Caco-2 (cell line): ENCODE measurements around the gene CFAP299. TPM values are rescaled to one million over a fixed set of nuclear protein-coding genes. Genes with fewer than 3 reads are reported as not detected.

Source experiments
- BruUV-seq: library from RNA; stranded (reverse); fragments of 400-500 nt; replicated peaks from 2 replicates; lab custom pipeline; 2021; lab: Mats Ljungman, UMichigan
- CTCF ChIA-PET: fragments of 300-600 bp; sonication (Branson Sonifier 250); formaldehyde crosslinking; loops from one replicate; lab custom pipeline; 2022; ENCODE audit warnings: antibody characterized with exemption; lab: Charles Lee
- POLR2A ChIA-PET: fragments of 300-600 bp; sonication (Branson Sonifier 250); formaldehyde crosslinking; loops from one replicate; lab custom pipeline; 2022; ENCODE audit warnings: antibody characterized with exemption; lab: Charles Lee
- DNase-seq, 2 experiments: peaks; one replicate each; pipeline versions ENCODE4 v3.0.0 to v3.0.0-alpha.2; 2020 to 2022
- H3K27me3 ChIP-seq: replicated peaks from 2 replicates; pipeline ENCODE4 v1.6.0; 2011; ENCODE audit warnings: low read length; ENCODE audit not compliant: control insufficient read depth, insufficient read depth
- H3K36me3 ChIP-seq: 2 replicates; pipeline ENCODE4 v1.5.1; 2011; ENCODE audit warnings: low read length; ENCODE audit not compliant: control insufficient read depth, insufficient read depth
- H3K4me1 ChIP-seq: fragments of 250-450 bp; sonication (Bioruptor Pico); 2 replicates; pipeline ENCODE4 v1.5.1; 2020; ENCODE audit warnings: mild to moderate bottlenecking
- H3K4me3 ChIP-seq: 2 replicates; pipeline ENCODE4 v1.5.1; 2011; ENCODE audit warnings: low read depth, mild to moderate bottlenecking, control low read depth, low read length
- H3K9me3 ChIP-seq: fragments of 250-450 bp; sonication (Bioruptor Pico); 2 replicates; pipeline ENCODE4 v1.5.1; 2020; ENCODE audit warnings: mild to moderate bottlenecking, moderate library complexity
- H3K27ac Mint-ChIP-seq: one replicate; pipeline ENCODE4 v1.8.0; 2022; ENCODE audit warnings: mixed read lengths; ENCODE audit not compliant: unreplicated experiment
- H3K27me3 Mint-ChIP-seq: one replicate; pipeline ENCODE4 v1.8.0; 2022; ENCODE audit warnings: mixed read lengths; ENCODE audit not compliant: insufficient read depth, unreplicated experiment
- H3K36me3 Mint-ChIP-seq: one replicate; pipeline ENCODE4 v1.8.0; 2022; ENCODE audit warnings: mild to moderate bottlenecking, mixed read lengths; ENCODE audit not compliant: insufficient read depth, unreplicated experiment
- H3K4me1 Mint-ChIP-seq: one replicate; pipeline ENCODE4 v1.8.0; 2022; ENCODE audit warnings: low read depth, mixed read lengths; ENCODE audit not compliant: unreplicated experiment
- H3K4me3 Mint-ChIP-seq: one replicate; pipeline ENCODE4 v1.8.0; 2022; ENCODE audit warnings: mild to moderate bottlenecking, moderate library complexity, mixed read lengths; ENCODE audit not compliant: unreplicated experiment
- H3K9me3 Mint-ChIP-seq: one replicate; pipeline ENCODE4 v1.8.0; 2022; ENCODE audit warnings: mixed read lengths; ENCODE audit not compliant: unreplicated experiment
- intact Hi-C: fragments of 100-400 bp; cut with micrococcal nuclease; formaldehyde crosslinking; loops from one replicate; pipeline ENCODE4 v1.10.0; 2022; ENCODE audit not compliant: unreplicated experiment
- total RNA-seq: library from RNA; stranded (reverse); gene quantifications from 2 replicates; pipeline ENCODE4 v1.2.3, GENCODE V29; 2022
- TF ChIP-seq, protein P1 (sequence below), 2 experiments: fragments of 200-600 bp in 1 of 2; IDR thresholded peaks; 1 replicate in 1 of 2; 2 replicates in 1 of 2; pipeline versions ENCODE4 v1.5.1 to v1.8.0; 2011 to 2022; ENCODE audit warnings: antibody characterized with exemption in 1 of 2, control low read depth in 1 of 2, inconsistent platforms in 1 of 2, low read depth in 1 of 2, low read length in 1 of 2, mild to moderate bottlenecking in 1 of 2, moderate library complexity in 1 of 2; ENCODE audit not compliant: insufficient read depth in 1 of 2, severe bottlenecking in 1 of 2, unreplicated experiment in 1 of 2

The CFAP299 gene
- total RNA-seq, 1 experiment from 2014 or later = not detected

DNA sequence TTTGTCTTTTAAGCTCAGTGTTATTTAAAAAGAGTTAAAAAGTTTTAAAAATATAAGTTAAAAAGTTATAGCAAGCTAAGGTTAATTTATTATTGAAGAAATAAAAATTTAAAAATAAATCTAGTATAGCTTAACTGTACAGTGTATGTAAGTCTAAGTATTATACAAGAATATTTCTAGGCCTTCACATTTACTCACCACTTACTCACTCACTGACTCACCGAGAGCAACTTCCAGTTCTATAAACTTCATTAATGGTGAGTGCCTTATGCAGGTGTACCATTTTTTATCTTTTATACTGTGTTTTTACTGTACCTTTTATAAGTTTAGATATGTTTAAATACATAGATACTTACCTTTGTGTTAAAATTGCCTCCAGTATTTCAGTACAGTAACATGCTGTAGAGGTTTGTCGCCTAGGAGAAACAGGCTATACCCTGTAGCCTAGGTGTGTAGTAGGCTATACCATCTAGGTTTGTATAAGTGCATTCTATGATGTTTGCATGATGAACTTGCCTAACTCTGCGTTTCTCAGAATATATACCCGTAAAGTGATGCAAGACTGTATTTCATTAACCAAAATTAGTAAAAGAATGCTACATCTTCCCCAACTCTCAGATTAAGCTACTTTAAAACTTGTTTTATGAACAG, 202.9 kb downstream of the CFAP299 start:
- Mint-ChIP-seq H3K4me3 (no peak overlapping the region), H3K36me3 (no peaks in the 10 kb centered on the region), H3K9me3 (no peaks in the 10 kb centered on the region), H3K27me3 (no peaks in the 10 kb centered on the region), H3K27ac (no peak overlapping the region), H3K4me1 (no peaks in the 10 kb centered on the region)
- no peaks in the 10 kb centered on the region for H3K4me1 ChIP-seq
- no peaks in the 10 kb centered on the region for H3K9me3 ChIP-seq
- no peak for DNase-seq
- TF ChIP-seq, protein P1, sequence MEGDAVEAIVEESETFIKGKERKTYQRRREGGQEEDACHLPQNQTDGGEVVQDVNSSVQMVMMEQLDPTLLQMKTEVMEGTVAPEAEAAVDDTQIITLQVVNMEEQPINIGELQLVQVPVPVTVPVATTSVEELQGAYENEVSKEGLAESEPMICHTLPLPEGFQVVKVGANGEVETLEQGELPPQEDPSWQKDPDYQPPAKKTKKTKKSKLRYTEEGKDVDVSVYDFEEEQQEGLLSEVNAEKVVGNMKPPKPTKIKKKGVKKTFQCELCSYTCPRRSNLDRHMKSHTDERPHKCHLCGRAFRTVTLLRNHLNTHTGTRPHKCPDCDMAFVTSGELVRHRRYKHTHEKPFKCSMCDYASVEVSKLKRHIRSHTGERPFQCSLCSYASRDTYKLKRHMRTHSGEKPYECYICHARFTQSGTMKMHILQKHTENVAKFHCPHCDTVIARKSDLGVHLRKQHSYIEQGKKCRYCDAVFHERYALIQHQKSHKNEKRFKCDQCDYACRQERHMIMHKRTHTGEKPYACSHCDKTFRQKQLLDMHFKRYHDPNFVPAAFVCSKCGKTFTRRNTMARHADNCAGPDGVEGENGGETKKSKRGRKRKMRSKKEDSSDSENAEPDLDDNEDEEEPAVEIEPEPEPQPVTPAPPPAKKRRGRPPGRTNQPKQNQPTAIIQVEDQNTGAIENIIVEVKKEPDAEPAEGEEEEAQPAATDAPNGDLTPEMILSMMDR (IDR thresholded peaks at IDR 0.05; ENCODE audit: insufficient read depth in 1 of 2, low read depth in 1 of 2, low read length in 1 of 2, severe bottlenecking in 1 of 2, unreplicated experiment in 1 of 2) = no peak
- H3K4me3 ChIP-seq = no peak overlapping the region
- ChIA-PET CTCF (no interaction called here), POLR2A (no interaction called here)
- no peaks in the 10 kb centered on the region; the same call in 1 of the 2 replicates for H3K27me3 ChIP-seq
- no peaks in the 10 kb centered on the region for H3K36me3 ChIP-seq
- intact Hi-C loops = no loop called here
- no TSS peak for BruUV-seq

DNA sequence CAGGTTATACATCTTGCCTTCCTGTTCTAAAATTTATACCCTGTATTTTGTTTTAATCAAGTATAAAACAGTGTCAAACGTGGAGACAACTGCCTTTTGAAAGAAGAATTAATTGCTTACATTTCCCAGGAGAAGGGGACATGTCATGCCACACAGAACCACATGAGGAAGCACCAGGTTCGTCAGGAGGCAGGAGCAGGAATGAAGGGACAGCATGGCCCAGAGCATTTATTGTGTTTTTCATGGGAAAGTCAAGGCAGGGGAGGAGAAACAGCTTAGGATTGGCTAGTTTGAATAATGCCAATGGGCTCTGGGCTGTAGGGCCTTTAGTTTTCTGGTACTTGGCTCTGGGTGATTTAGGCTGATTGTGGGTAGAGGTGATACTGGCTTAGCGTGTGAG, 203.7 kb downstream of the CFAP299 start:
- Histone ChIP-seq H3K4me3 (no peak overlapping the region), H3K36me3 (no peaks in the 10 kb centered on the region), H3K9me3 (no peaks in the 10 kb centered on the region), H3K4me1 (no peaks in the 10 kb centered on the region), H3K27me3 (no peaks in the 10 kb centered on the region; the same call in 1 of the 2 replicates)
- ChIA-PET POLR2A (no interaction called here), CTCF (no interaction called here)
- Mint-ChIP-seq H3K4me1 (no peaks in the 10 kb centered on the region), H3K27me3 (no peaks in the 10 kb centered on the region), H3K4me3 (no peak overlapping the region), H3K27ac (no peak overlapping the region), H3K36me3 (no peaks in the 10 kb centered on the region), H3K9me3 (no peaks in the 10 kb centered on the region)
- intact Hi-C loops = no loop called here
- DNase-seq = no peak
- TF ChIP-seq, protein P1 (IDR thresholded peaks at IDR 0.05; ENCODE audit: insufficient read depth in 1 of 2, low read depth in 1 of 2, low read length in 1 of 2, severe bottlenecking in 1 of 2, unreplicated experiment in 1 of 2) = no peak
- no TSS peak for BruUV-seq

DNA sequence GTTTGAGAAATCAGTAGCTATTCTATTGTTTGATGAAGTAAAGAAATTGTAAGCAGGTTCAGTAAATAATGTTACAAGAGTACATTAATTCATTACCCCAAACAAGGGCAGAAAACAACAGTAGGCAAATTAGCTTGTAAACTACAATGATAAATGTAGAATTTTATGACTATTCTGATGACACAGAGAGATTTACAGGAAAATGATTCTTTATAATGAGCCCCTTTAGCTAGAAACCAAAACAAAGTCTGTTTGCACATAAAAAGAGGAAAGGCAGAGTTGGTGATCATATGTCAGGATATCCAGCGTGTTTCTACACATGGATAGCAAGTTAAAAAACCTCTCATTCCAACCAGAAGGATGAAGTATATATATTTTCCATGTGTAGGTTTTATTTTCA, 204.8 kb downstream of the CFAP299 start:
- BruUV-seq = no TSS peak
- H3K4me3 ChIP-seq = no peak overlapping the region
- H3K4me1 ChIP-seq = no peaks in the 10 kb centered on the region
- H3K4me1 Mint-ChIP-seq = no peaks in the 10 kb centered on the region
- no peaks in the 10 kb centered on the region for H3K9me3 ChIP-seq
- no peaks in the 10 kb centered on the region for H3K9me3 Mint-ChIP-seq
- no peaks in the 10 kb centered on the region for H3K27me3 Mint-ChIP-seq
- H3K36me3 Mint-ChIP-seq = no peaks in the 10 kb centered on the region
- H3K4me3 Mint-ChIP-seq = no peak overlapping the region
- H3K27ac Mint-ChIP-seq = no peak overlapping the region
- H3K27me3 ChIP-seq = no peaks in the 10 kb centered on the region; the same call in 1 of the 2 replicates
- TF ChIP-seq, protein P1 (IDR thresholded peaks at IDR 0.05; ENCODE audit: insufficient read depth in 1 of 2, low read depth in 1 of 2, low read length in 1 of 2, severe bottlenecking in 1 of 2, unreplicated experiment in 1 of 2) = no peak
- DNase-seq = no peak
- intact Hi-C loops = no loop called here
- POLR2A ChIA-PET = no interaction called here
- CTCF ChIA-PET = no interaction called here
- no peaks in the 10 kb centered on the region for H3K36me3 ChIP-seq
